MM.1S (cell line): ENCODE data around the gene EBP.

Experiments used
- CTCF ChIP-seq: fragments of 300-600 bp; sonication (generic); IDR thresholded peaks from 2 replicates; pipeline ENCODE4 v1.5.1; 2016; ENCODE audit warnings: antibody characterized with exemption, low read length, mixed read lengths
- EZH2 ChIP-seq: fragments of 300-600 bp; sonication (generic); optimal IDR thresholded peaks from 2 replicates; pipeline ENCODE3; 2017; ENCODE audit warnings: low read depth, mild to moderate bottlenecking, antibody characterized with exemption, low read length, mixed read lengths

GRCh38 chrX:48508400-48509244, 13.0 kb upstream of the EBP start, which contains the start of gene PORCN:
- TF ChIP-seq EZH2 (no peak), CTCF (no peak)
